Left colon (tissue), 2 donors: ENCODE results near the gene TBC1D2B. TPM values are rescaled to one million over a fixed set of nuclear protein-coding genes. Genes with fewer than 3 reads are reported as not detected.

Experiments used
- ATAC-seq: fragments of 200-7000 bp; cut with Tn5 transposase; one replicate; pipeline ENCODE4 v1.9.1; 2020; ENCODE audit warnings: mild to moderate bottlenecking, moderate library complexity
- DNase-seq, 2 donors: peaks; one replicate each; pipeline ENCODE4 v3.0.0-alpha.2; 2020
- intact Hi-C, 2 donors: fragments of 100-400 bp; cut with DNase I in 1 of 2; cut with micrococcal nuclease in 1 of 2; formaldehyde crosslinking; loops; one replicate each; pipeline versions ENCODE4 v1.11.2 to v1.14.0; 2022; cut with DNase I, micrococcal nuclease
- total RNA-seq, 2 donors: library from RNA; stranded (reverse); fragmentation: NEBNext Ultra II Directional; extraction: Animal tissue kit (Norgen Biotek cat#: 25700); gene quantifications; one replicate each; pipeline ENCODE4 v1.2.1, GENCODE V29; 2021
- donor health status: DM: no; HTN: no; CAD: no.
- donor health status: DM: yes; HTN: yes; CAD: no.

TBC1D2B gene
- total RNA-seq, 2 donors from 2014 or later: 41.3 to 63.5 TPM

DNA sequence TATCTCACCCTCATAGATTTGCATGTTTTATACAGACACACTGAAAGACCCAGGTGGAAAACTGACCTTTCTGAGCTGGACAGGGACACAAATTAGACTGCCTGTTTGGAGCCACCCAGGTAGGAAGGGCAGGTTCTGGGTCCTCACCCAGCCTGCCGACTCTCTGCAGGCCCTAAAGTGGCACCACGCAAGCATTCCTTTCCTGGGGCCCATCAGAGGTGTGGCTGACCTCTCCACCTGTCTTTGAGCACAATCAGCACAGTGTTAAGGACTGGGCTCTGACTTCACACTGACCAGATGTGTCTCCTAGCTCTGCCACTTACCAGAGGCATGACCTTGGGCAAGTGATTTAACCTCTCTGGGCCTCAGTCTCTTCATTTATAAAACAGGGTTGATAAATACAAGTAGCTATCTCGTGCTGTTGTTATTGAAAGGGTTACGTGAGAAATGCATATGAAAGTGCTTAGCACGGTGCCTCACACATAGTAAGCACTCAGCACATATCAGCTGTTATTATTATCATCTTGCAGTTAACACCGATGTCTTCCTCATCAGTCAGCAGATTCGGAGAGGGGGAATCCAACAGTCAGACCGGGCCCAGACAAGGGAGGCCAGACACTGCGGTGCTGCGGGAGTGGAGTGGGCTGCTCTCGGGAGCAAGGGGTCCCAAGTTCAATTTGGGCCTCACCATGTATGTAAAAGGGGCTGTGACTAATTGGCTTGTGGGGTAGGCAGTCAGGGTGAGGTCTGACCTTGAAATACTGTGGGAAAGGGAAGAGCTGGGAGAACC lies 2.0 kb upstream of the TBC1D2B start:
- DNase-seq: no peak
- ATAC-seq: no peak
- intact Hi-C loops: no loop called here

DNA sequence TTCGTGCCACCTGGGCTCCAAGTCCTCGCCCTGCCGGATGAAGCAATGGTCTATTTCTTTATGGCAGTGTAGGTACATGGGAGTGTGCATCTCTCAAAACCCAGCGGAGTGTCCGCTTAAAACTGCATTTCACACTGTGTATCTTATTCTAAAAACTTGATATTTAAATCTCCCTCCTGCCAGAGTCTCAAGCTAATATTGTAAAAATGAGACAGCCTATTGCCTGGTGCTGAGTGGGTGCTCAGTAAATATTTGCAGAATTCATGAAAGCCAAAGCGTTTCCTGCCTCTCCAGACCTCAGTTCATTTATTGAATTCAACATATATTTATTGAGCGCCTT lies 330 bp upstream of the TBC1D2B start:
- intact Hi-C loops: no loop called here
- DNase-seq (no peak), ATAC-seq (peak; percentile 5)

DNA sequence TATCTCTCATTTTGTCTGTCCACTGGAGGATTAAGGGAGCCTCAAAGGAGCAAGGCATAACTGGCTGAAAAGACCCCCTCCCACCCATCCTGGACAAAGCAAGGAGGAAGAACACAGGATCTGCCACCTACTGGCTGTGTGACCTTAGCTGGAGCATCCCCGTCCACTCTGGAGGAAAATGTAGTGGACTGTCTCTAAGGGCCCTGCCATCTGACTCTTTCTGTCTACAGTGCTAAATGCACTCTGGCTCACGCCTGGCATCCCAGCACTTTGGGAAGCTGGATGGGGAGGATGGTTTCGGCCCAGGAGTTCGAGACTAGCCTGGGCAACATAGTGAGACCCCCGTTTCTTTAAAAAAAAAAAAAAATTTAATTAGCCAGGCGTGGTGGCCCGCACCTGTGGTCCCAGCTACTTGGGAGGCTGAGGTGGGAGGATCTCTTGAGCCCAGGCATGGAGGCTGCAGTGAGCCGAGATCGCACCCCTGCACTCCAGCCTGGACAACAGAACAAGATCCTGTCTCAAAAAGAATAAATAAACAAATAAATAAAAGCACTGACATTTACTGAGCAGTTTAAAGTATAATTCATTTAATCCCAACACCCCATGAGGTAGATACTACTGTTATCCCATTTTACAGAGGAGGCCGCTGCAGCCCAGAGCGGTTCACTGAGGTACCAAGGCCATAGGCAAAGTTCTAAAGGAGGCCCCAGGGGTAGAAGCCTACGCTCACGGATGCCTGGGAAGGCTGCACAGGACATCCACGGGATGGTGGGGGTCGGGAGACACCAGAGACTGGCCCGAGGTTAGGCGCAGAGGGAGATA lies 1.1 kb downstream of the TBC1D2B start:
- no peak for DNase-seq
- peak; percentile 17 for ATAC-seq
- intact Hi-C loops: no loop called here

DNA sequence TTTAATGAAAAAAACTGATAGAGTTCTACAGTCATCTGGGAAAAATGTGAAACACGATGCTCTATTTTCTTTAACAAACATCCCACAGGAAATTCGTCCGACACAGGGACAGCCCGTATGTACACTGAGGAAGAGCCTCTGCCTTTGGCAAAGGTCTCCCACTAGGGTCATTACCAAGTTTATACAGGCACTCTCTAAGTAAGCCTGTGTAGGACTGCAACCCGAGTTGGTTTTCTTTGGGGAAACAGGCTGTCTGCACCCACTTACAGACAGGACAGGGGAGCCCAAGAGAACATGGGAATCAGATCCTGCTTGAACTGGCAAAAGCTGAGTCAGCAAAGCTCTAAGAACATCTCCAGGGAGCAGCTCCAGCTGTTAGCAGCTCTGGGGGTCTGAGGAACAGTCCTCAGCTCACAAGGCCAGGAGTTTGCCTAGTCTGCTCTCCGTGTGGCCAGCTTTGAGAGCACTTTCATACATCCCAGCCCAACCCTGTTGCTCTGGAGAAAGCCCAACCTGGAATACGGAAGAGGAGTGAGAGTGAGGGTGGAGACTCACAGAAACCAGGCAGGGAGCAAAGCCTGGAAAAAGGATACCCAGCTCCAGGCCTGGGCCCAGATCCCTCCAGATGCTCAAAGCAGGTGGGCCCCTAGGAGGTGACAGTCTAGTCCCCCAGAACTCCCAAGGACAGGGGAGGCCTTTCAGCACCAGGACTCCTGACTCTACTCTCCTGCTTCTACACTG lies 1.9 kb downstream of the TBC1D2B start:
- ATAC-seq (peak; percentile 67), DNase-seq (peak; percentile 62 to 71)
- intact Hi-C loops: no loop called here

DNA sequence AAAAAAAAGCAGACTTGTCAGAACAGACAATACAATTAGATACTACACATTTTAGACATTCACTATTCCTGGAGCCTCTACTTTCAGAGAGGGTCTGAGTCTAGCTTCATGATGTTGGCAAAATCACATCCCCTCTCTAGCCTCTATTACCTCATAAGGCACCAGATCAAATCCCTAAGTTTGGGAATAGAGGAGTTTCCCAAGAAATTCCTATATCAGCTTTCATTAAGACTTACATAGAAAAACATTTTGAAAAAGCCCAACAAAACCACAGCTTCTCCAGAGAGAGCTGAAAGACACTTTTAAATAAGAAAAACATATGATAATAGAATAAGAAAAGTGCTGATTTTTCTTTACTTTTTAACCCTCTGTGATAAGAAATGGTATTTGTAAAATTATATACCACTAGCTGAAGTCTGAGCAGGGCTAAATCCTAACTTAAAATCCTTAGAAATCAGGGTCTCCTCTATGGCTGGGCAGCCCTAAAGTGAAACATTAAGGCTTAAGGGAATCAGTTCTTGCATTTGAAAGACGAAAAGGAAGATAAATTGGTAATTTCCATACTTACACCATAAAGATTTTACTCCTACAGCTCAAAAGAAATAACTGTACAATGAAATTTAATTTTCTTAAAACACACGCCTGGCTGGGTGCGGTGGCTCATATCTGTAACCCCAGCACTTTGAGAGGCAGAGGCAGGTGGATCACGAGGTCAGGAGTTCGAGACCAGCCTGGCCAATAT lies 4.3 kb downstream of the TBC1D2B start:
- DNase-seq (no peak), ATAC-seq (no peak)
- intact Hi-C loops: no loop called here

DNA sequence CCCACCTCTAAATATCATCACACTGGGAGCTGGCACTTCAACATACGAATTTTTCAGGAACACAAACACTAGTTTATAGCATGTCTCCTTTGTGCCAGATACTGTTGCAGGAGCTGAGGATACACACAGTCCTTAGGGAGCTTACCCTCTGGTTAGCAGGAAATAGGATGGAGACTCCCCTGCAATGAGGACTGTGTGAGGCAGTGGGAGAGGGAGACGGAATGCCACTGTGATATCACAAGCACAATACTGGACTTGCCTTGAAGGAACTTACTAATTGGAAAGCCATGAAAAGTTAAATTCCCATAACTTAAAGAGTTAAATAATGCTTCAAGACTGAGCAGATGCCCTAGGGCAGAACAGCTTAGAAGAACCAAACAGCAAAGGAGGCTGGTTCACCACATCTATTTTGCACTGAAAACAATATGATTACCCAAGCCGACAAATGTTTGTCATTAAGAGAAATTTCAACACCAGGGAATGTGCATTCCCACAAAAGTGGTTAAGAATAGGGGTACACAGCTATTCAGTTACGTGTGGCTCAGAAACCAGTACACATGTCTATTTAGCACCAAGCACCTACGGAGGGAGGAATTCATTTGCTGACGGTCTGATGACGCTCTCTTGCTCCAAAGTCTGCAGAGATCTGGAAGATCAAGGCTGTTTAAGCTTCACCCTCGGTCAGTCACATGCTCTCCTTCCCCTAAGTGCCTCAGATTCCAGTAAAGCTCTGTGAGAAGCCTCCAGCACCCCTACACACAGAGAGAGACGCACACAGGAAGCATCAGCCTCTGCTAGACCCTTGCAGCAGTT lies 5.2 kb downstream of the TBC1D2B start:
- DNase-seq (peak; percentile 49 to 63), ATAC-seq (peak; percentile 56)
- intact Hi-C loops: no loop called here

DNA sequence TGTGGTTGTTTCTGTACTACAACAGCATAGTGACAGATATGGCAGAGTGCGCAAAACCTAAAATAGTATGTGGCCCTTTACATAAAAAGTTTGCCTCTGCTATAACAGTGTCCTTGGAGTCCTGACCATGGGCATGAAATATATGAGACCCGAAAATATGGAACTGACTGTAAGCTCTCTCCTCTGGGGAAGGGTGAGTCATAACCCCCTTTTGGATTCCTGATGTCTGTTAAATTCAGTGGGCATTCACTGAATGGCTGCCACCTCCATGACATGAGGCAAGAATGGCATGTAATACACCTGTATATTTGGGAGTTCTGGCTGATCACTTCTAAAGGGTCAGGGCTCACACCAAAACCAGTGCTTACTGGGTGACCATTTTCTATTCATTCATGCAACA lies 6.1 kb downstream of the TBC1D2B start:
- DNase-seq: peak in 1 of 2 donors; percentile 2
- no peak for ATAC-seq
- intact Hi-C loops: no loop called here

DNA sequence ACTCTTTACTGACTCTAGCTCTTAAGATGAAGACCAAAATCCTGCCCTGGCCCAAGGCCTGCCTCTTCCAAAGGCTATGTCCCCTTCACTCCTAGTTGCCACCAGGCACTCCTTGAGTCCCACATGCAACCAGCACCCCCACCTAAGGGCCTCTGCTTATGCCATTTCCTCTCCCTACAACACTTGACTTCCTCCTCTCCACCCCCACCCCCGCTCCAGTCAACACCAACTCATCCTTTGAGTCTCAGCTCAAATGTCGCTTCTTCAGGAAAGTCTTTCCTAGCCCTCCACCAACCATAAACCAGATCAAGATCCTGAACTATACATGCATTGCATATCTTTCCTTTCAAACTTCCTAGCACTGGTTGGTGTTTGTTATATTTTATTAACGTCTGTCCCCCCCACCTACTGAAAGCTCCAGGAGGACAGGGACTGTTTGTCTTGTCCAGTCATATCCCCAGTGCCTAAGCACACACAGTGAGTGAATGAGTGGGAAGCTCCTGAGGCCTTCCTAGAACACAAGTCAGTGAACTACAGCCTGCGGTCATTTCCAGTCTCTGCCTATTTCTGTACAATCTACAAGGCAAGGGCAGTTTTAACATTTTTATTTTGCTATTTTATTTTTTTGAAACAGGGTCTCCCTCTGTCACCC lies 7.3 kb downstream of the TBC1D2B start:
- DNase-seq (peak in 1 of 2 donors; percentile 46), ATAC-seq (no peak)
- intact Hi-C loops: no loop called here

DNA sequence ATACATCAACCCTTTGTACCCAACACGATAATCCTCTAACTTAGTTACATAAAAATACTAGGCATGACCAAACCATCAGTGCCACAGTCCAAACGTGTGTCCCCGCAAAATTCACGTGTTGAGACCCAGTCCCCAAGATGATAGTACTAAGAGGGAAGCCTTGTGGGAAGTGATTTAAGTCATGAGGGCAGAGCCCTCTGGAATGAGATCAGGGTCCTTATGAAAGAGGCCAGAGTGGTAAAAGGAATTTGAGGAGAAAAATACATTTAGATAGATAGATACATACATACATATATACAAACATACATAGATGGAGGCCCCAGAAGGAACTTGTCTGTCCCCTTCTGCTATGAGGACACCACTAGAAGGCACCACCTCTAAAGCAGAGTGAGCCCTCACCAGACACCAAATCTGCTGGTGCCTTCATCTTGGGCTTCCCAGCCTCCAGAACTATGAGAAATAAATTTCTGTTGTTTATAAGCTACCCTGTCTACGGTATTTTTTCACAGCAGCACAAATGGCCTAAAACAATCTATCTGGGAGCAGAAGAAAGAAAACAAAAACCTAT lies 8.0 kb downstream of the TBC1D2B start:
- intact Hi-C loops: no loop called here

DNA sequence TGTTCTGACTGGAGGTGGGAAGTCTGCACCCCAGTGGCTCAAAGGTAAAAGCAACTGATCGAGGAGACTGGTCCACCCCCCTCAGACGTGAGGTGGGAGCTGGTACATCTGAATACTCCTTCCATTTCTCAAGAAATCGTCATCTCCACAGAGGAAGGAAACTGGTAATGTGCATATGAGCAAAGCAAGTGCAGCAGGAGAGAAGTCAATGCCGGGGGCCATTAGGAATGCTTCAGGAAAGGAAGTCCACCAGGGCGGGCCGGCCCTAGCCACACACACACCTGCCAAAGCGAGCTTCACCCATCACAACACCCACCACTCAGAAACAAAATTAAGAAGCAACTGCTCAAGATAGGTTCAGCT lies 8.5 kb downstream of the TBC1D2B start:
- DNase-seq: peak in 1 of 2 donors; percentile 26
- intact Hi-C loops: no loop called here

More for the DNA sequence above, 8.0 kb downstream of the TBC1D2B start:
- DNase-seq (peak in 1 of 2 donors; percentile 9), ATAC-seq (no peak)

DNA sequence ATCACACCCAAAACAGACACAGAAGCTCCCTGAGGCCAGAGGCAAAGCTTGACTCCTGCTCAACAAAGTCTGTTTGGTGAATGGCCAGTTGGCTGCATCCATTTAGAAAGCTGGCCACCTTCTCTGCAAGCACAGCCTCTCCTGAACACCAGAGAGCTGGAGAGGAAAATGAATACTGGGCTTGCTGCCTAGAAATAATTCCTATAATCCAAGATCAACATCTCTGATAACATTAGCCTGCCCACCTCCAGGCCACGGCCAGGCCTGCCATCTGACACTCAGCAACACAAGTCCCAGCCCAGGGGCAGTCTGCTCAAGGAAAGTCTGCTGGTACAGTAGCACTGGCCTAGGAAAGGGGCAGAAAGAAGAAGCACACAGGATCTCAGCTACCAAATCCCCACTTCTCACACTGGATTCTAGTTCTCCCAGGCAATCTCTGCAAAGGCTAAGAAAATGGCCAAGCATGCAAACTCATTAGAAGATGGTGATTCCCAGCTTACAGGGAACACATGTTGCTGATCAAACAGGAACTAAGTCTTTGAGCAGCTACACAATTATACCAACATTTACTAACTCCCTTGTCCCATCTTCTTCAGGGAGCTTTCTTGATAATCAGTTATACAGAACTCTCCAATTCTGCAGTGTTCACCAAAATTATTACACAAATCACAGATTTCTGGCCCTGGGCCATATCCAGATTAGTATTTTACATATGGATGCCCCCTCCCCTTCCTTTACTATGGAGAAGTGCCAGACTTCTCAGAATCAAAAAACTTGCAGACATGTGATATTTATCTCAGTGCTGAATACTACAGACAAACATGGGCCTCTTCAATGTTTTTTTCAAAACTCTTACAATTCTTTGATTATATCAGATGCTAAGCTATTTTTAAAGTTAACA lies 9.9 kb downstream of the TBC1D2B start:
- no peak for DNase-seq
- intact Hi-C loops: no loop called here
- peak; percentile 36 for ATAC-seq

More for the DNA sequence above, 8.5 kb downstream of the TBC1D2B start:
- no peak for ATAC-seq

DNA sequence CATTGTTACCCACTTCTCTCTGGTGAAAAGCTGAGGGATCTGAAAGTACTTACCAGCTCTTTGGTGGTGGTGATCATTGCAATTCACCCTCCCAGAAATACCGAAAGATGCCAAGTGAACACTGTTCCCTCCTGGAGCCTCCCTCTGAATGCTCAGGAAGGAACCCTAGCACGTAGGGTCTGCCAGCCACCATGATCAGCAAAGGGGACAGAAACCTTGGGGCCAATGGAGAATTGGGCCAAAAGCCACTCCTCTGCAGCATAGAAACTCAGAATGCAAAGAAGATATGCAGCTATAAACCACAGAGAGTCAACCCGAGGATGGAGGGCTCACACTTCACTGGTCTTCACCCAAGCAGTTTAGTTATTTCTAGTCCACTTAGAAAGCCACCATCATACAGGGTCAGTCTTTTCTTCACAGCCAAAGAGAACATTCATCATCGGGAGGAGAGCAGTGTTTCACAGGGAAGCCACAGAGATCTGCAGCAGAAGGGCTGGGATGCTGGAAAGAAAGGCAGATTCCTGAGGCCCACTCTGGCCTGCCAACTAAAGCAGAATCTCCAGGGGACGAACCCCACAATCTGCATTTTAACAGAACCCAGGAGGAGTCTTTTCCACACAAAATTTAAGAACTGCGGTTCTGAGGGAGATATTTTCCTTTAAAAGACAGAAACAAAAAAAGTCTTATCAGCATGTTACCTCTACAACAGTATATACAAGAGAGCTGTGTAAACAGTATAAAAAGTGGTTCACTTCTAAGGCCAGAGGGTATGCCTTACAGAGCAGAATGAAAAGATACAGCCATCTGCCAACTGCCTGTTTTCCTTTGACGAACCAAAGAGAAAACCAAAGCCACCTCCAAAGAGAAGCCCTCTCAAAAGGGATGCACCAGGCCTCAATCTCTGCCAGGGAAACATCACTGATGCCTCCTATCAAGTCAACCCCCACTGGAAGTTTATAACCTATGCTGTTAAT lies 11.3 kb downstream of the TBC1D2B start:
- intact Hi-C loops: no loop called here
- DNase-seq: no peak
- ATAC-seq: peak; percentile 67

DNA sequence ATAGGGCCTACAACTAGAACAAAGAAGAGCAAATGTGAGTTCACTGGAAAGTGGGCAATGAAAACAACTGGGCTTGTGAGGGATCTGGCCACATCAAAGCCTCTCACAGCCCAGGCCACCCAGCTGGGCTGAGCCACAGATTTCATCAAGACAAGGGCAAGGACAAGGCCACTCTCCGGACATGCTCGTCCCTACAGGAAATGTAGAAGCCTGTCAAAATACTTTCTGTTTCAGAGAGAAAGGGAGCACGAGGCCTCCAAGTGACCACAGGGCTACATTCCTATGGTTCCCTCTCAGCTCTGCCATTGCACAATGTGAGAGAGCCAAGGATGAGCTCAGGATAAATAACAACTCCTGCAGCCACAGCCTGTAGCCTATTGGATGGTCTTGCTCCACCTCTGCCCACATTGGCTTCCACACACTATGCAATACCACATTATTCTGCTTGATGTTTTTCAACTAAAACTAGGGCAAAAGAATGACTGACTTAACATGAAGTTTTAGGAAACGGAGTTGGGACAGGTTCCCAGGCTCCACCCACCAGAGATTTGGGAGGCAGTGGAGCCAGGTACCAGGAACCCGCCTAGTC lies 12.1 kb downstream of the TBC1D2B start:
- peak; percentile 48 to 63 for DNase-seq
- intact Hi-C loops: no loop called here

DNA sequence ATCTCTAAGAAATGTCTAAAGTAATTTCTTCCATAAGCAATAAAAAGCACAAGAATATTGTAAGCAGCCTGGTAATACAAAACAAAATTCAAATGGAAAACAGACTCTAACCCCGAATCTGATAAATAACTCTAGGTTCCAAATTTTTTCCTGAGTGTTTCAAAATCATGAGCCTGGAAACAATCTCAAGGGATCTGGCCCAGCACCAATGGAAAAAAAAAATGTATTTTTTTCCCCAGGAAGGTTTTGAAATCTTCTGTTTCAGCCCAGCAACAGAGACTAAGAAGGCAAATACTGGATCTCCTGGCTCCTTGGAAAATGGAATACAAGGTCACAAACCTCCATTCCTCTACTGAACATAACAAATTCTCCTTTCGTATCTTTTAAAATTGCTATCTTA lies 13.0 kb downstream of the TBC1D2B start:
- ATAC-seq (no peak), DNase-seq (no peak)
- intact Hi-C loops: no loop called here

More for the DNA sequence above, 12.1 kb downstream of the TBC1D2B start:
- peak; percentile 15 for ATAC-seq

DNA sequence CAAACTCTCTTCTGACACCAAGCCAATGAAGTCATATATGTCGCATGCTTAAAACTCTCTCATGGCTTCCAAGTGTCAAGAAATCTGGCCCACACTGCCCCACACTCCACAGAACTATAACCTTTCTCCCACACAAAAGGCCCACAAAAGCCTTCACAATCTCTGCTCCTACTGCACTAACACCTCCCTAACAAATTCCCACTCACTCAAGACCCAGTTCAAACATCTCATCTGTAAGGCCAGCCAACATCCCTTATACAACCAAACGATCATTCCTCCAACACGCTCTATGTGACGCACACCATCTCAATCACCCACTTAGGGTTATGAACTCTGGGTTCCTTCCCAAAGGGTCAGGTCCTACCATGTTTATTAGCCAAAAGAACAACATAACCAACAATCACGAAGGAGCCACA lies 13.5 kb downstream of the TBC1D2B start:
- ATAC-seq: no peak
- intact Hi-C loops: no loop called here
- DNase-seq: no peak
